NCI-H146 (cell line): Measurements from ENCODE around the gene GALNT18.

Experiments used
- DNase-seq: peaks from one replicate; lab custom pipeline; 2025; lab: John Stamatoyannopoulos, UW

Gene GALNT18

GRCh38 chr11:11567936-11568650 is 53.7 kb downstream of the GALNT18 start:
- no peak for DNase-seq

DNA sequence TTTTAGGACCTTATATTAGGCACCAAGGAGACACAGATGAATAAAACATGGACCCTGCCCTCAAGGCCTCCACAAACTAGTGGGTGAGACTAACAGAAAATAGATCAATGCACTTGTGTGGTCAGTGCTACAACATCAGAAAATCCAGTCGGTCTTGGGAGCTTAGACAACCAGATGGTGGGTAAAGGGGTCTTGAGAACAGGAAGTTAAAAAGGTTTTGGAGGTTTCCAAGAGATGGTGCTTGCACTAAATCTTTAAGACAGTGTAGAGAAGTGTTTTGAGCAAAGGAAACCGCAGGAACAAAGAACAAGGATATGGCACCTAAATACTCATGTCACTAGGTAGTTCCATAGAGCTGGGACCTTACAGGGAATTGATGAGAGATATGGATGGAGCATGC is 56.2 kb downstream of the GALNT18 start:
- no peak for DNase-seq

DNA sequence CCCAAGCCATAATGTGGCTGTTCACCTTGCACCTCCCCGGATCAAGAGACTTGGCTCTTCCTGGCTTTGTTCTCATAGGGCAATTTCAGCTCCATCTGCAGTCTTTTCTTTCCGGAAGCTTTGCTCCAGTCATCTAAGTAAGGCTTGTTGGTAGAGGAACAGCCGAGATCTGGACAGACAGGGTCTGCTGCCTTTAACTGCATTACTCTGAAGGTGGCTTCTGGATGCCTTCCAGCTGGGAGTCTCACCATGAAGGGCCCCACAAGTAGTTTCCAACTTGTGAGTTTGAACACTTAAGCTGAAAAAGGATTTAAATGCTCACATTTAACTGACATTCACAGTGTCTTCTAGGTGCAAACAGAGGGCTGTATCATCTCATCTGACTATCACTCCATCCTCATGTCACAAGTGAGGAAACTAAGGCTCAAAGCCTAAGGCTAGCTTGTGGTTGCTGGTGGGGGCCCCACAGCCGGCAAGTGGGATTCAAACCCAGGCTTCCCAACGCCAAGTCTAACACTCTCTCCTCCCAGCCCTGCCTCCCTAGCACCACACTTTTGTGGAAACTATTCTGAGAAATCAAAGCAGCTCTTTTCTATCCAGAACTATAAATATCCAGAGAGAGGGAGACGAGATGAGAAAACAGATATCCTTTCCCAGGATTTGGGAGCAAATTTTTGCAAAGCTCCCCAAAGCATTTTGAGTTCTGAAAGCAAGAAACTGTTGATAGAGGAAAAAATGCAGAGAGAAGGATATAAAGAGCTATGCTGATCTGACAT is 58.4 kb downstream of the GALNT18 start:
- DNase-seq, result no peak

GRCh38 chr11:11561991-11562390 is 59.8 kb downstream of the GALNT18 start:
- no peak for DNase-seq

DNA sequence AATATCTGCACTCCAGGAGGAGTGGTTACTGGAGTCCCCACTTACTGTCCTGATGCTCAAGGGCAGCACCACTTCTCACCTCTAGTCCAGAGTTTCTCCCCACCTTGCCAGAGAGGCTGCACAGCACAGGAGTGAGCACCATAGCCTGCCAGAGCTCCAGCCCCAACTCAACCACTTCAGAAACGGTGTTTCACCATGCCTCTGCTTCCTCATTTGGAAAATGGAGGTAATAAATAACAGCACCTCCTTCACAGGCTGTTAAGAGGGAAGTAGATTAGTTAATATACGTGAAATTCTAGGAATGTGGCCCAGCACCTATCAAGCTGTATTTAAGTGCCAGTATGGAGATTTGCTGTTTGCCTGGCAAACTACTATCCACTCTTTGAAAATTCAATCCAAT is 63.0 kb downstream of the GALNT18 start:
- no peak for DNase-seq

- no peak for DNase-seq
Observed at GRCh38 chr11:11558396-11558795, 63.4 kb downstream of the GALNT18 start.

- DNase-seq, result no peak
Observed at GRCh38 chr11:11555208-11555607, 66.6 kb downstream of the GALNT18 start.

DNA sequence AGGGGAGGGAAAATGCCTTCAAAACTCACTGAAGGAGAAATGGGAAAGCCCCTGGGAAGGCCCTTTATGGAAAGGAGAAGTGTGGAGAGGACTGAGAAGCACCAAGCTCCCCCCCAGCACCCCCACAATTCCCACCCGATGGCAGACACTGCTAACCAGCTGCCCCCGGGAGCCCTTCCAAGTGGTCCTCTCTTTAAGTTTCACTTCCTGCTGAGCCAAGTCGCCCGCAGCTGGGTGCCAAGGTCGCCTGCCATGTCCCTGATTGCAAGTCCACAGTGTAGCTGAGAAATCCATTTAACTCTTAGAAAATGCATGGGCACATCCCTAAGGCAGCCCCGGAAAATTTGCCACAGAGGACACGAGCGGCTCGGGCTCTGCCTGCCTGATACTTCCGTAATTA is 68.2 kb downstream of the GALNT18 start:
- no peak for DNase-seq

- no peak for DNase-seq
Observed at GRCh38 chr11:11552529-11553087, 69.2 kb downstream of the GALNT18 start.

DNA sequence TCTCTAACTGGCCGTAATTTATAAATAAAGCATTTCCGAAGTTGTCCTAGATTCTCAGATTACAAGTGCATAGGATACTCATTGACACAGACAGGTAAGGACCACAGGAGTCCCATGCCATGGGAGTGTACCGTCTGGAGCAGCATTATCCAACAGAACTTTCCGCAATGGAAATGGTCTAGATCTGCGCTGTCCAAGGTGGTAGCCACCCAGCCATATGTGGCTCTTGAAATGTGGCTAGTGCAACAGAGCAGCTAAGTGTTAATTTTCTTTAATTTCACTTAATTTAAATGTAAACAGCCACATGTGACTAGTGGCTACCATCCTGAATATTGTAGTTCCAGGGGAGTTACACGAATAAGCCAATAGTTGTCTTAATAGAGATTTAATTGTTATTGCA is 71.3 kb downstream of the GALNT18 start:
- DNase-seq, result no peak

GRCh38 chr11:11545285-11546275 is 76.2 kb downstream of the GALNT18 start:
- no peak for DNase-seq

GRCh38 chr11:11543656-11544055 is 78.1 kb downstream of the GALNT18 start:
- no peak for DNase-seq

DNA sequence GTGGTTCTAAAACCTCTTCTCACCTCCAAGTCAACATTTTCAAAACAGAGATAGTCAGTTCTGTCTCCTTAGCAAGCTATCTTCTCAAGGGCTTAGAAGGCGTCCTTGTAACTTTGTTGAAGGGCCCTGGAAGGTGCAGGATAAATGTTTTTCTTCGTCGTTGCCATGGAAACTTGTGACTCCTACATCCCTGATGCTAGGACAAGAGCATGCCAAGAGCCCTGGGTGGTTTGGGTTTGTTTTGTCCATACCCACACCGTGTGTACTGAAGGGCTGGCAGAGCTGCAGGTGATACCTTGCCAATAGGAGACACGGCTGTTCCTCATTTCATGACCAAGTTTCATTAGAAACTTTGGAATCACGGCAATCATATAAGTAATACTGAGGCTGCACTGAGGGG is 81.6 kb downstream of the GALNT18 start:
- DNase-seq, result no peak

DNA sequence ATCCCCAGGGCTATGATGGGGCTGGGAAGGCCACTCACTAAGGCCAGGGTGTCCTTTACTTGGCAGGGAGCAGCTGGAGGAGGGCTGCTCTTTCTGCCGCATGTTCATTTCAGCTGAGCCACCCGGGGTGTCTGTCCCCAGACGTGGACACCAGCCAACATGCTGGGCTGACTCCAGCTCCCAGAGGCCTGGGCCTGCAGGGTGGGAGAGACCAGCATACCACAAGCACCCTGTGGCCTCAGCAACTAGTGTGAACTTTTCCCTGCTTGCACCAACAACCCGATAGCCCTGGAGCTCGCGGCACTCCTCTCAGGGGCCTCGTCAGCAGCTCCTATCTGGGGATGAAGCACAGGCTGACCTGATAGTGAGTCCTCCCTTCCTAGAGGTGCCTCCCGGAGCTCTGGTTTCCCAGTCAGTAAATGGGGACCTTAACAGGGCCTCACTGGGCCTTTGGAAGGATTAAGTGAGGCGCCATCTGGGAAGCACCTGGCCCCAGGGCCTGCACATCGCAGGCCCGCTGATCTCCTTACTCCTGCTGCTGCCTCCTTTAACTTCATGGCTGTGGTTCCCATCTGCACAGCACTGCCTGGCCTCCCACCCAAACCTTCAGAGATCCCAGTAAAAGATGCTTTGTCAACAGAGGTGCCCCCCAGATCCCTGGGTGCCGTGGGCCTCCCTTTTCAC is 83.4 kb downstream of the GALNT18 start:
- DNase-seq, result no peak

DNA sequence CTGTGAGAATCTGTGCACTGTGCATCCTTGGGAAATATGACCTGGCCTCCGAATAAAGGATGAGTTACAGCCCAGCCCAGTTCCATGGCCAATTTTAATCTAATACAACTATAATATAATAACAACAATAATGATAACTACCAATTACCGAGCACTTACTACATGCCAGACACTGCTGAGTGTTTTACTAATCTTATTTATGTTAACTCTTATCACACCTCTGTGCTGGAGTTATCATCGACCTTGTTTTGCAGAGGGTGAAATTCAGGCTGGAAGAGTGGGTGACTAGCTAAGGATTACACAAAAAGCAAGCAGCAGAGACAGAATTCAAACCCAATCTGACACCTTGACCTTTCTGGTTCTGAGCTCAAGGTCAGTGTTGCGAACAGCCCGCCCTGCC is 83.9 kb downstream of the GALNT18 start:
- DNase-seq, result no peak

- no peak for DNase-seq
Observed at GRCh38 chr11:11537372-11537771, 84.4 kb downstream of the GALNT18 start.

GRCh38 chr11:11536650-11537049 is 85.2 kb downstream of the GALNT18 start:
- DNase-seq, result no peak

DNA sequence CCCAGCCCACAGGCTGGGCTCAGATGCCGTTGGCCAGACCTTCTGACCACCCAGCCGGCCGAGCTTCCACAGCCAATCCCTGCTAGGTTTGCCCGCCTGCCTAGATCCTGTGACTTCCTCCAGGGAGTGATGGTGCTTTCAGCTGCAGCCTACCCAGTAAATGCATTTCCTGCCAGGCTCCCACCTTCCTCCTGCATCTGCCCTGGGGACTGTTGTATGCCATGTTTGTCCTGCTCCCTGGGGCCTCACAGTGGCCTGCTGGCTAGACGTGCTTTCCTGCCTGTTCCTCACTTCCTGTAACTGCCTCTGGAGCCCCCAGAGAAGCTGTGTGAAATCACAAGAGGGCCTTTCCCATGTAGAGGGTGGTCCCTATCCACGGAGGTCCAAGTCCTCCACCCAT is 86.2 kb downstream of the GALNT18 start:
- peak; percentile 59 for DNase-seq

DNA sequence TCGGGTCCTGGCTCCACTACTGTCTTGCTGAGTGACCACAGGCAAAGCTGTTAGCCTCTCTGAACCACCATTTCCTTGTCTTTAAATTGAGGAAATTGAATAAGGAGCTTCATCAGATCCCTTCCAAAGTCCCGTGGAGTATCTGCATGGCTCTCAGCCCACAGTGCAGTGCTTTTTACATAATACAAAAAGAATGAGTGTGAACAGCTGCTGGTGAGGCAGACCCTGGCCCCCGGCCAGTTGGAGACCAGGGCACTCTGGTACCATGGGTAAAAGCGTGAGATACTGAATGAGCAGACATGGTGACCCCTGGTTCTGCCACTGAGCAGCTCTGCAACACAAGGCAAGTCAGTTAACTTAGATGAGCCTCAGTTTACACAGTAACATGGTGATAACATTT is 86.8 kb downstream of the GALNT18 start:
- no peak for DNase-seq

GRCh38 chr11:11533751-11534150 is 88.1 kb downstream of the GALNT18 start:
- peak; percentile 16 for DNase-seq

GRCh38 chr11:11533057-11533456 is 88.7 kb downstream of the GALNT18 start:
- no peak for DNase-seq
